ENCODE data around the gene NAALAD2.

NAALAD2 gene

GRCh38 chr11:90208857-90209256, 74.4 kb downstream of the NAALAD2 start:
- Histone ChIP-seq H3K9me3 (ENCODE audit: severe bottlenecking) (no peaks in the 10 kb centered on the region), H3K27ac (ENCODE audit: poor library complexity, severe bottlenecking) (no peak overlapping the region), H3K4me1 (ENCODE audit: insufficient read depth, poor library complexity, severe bottlenecking) (no peaks in the 10 kb centered on the region), H3K36me3 (ENCODE audit: low read depth) (peaks cover 94% of the 10 kb centered on the region), H3K27me3 (ENCODE audit: insufficient read depth, poor library complexity, severe bottlenecking) (no peaks in the 10 kb centered on the region), H3K4me3 (ENCODE audit: severe bottlenecking) (no peak overlapping the region)
- TF ChIP-seq, protein P1, sequence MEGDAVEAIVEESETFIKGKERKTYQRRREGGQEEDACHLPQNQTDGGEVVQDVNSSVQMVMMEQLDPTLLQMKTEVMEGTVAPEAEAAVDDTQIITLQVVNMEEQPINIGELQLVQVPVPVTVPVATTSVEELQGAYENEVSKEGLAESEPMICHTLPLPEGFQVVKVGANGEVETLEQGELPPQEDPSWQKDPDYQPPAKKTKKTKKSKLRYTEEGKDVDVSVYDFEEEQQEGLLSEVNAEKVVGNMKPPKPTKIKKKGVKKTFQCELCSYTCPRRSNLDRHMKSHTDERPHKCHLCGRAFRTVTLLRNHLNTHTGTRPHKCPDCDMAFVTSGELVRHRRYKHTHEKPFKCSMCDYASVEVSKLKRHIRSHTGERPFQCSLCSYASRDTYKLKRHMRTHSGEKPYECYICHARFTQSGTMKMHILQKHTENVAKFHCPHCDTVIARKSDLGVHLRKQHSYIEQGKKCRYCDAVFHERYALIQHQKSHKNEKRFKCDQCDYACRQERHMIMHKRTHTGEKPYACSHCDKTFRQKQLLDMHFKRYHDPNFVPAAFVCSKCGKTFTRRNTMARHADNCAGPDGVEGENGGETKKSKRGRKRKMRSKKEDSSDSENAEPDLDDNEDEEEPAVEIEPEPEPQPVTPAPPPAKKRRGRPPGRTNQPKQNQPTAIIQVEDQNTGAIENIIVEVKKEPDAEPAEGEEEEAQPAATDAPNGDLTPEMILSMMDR (IDR thresholded peaks at IDR 0.05; ENCODE audit: poor library complexity, severe bottlenecking) = no peak
- no peak for ATAC-seq (ENCODE audit: low read depth)
- DNase-seq (ENCODE audit: low spot score) = no peak

GRCh38 chr11:90213322-90213721, 78.9 kb downstream of the NAALAD2 start:
- no peak overlapping the region for H3K27ac ChIP-seq (ENCODE audit: poor library complexity, severe bottlenecking)
- H3K4me1 ChIP-seq (ENCODE audit: insufficient read depth, poor library complexity, severe bottlenecking) = no peaks in the 10 kb centered on the region
- TF ChIP-seq, protein P1 (IDR thresholded peaks at IDR 0.05; ENCODE audit: poor library complexity, severe bottlenecking) = no peak
- H3K36me3 ChIP-seq (ENCODE audit: low read depth) = peaks cover 90% of the 10 kb centered on the region
- no peak overlapping the region for H3K4me3 ChIP-seq (ENCODE audit: severe bottlenecking)
- DNase-seq (ENCODE audit: low spot score) (no peak), ATAC-seq (ENCODE audit: low read depth) (no peak)
- H3K9me3 ChIP-seq (ENCODE audit: severe bottlenecking) = no peaks in the 10 kb centered on the region
- H3K27me3 ChIP-seq (ENCODE audit: insufficient read depth, poor library complexity, severe bottlenecking) = no peaks in the 10 kb centered on the region

DNA sequence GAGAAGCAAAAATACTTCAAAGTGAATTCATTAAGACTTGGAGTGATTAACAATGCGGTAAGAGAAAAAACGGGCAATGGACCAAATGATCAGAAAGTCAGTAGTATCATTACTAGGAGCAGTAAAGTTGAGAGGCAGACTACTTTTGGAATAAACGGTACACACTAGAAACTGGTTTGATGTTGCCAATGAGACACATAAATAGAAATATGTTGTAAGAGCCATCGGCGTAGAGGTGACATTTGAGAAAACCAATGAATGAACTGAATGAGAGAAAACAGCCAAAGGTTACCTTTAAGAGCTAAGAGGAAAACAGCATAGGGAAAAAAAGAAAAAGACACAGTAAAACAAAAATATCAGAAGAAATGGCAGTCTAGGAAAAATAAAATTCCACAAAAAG, 82.1 kb downstream of the NAALAD2 start:
- H3K36me3 ChIP-seq (ENCODE audit: low read depth) = peaks cover 67% of the 10 kb centered on the region
- DNase-seq (ENCODE audit: low spot score) (no peak), ATAC-seq (ENCODE audit: low read depth) (no peak)
- H3K9me3 ChIP-seq (ENCODE audit: severe bottlenecking) = no peaks in the 10 kb centered on the region
- H3K27me3 ChIP-seq (ENCODE audit: insufficient read depth, poor library complexity, severe bottlenecking) = no peaks in the 10 kb centered on the region
- peaks cover 20% of the 10 kb centered on the region for H3K4me1 ChIP-seq (ENCODE audit: insufficient read depth, poor library complexity, severe bottlenecking)
- H3K4me3 ChIP-seq (ENCODE audit: severe bottlenecking) = no peak overlapping the region
- no peak overlapping the region for H3K27ac ChIP-seq (ENCODE audit: poor library complexity, severe bottlenecking)
- TF ChIP-seq, protein P1 (IDR thresholded peaks at IDR 0.05; ENCODE audit: poor library complexity, severe bottlenecking) = no peak

- H3K4me1 ChIP-seq (ENCODE audit: insufficient read depth, poor library complexity, severe bottlenecking) = peaks cover 20% of the 10 kb centered on the region
- no peak overlapping the region for H3K4me3 ChIP-seq (ENCODE audit: severe bottlenecking)
- DNase-seq (ENCODE audit: low spot score) = no peak
- no peak for ATAC-seq (ENCODE audit: low read depth)
- peaks cover 48% of the 10 kb centered on the region for H3K36me3 ChIP-seq (ENCODE audit: low read depth)
- TF ChIP-seq, protein P1 (IDR thresholded peaks at IDR 0.05; ENCODE audit: poor library complexity, severe bottlenecking) = no peak
- no peaks in the 10 kb centered on the region for H3K27me3 ChIP-seq (ENCODE audit: insufficient read depth, poor library complexity, severe bottlenecking)
- no peaks in the 10 kb centered on the region for H3K9me3 ChIP-seq (ENCODE audit: severe bottlenecking)
- no peak overlapping the region for H3K27ac ChIP-seq (ENCODE audit: poor library complexity, severe bottlenecking)
Measured at GRCh38 chr11:90218606-90219005, 84.1 kb downstream of the NAALAD2 start.

DNA sequence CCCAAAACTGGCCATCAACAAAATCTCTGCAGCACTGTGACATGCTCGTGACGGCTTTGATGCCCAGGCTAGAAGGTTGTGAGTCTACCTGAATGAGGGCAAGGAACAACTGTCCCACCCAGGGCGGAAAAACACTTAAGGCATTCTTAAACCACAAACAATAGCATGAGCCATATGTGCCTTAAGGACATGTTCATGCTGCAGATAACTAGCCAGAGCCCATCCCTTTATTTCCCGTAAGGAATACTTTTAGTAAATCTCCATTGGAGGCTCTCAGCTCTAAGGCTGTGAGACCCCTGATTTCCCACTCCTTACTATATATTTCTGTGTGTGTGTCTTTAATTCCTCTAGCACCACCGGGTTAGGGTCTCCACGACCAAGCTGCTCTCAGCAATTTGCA, 85.0 kb downstream of the NAALAD2 start:
- Histone ChIP-seq H3K4me1 (ENCODE audit: insufficient read depth, poor library complexity, severe bottlenecking) (peaks cover 26% of the 10 kb centered on the region), H3K4me3 (ENCODE audit: severe bottlenecking) (no peak overlapping the region), H3K27me3 (ENCODE audit: insufficient read depth, poor library complexity, severe bottlenecking) (no peaks in the 10 kb centered on the region), H3K36me3 (ENCODE audit: low read depth) (peaks cover 40% of the 10 kb centered on the region), H3K9me3 (ENCODE audit: severe bottlenecking) (no peaks in the 10 kb centered on the region), H3K27ac (ENCODE audit: poor library complexity, severe bottlenecking) (no peak overlapping the region)
- no peak for DNase-seq (ENCODE audit: low spot score)
- ATAC-seq (ENCODE audit: low read depth) = no peak
- TF ChIP-seq, protein P1 (IDR thresholded peaks at IDR 0.05; ENCODE audit: poor library complexity, severe bottlenecking) = no peak

Data from RWPE2 (cell line).